CD14-positive monocyte (primary cell): ENCODE data around the gene PPP1R8. TPM values are rescaled to one million over a fixed set of nuclear protein-coding genes. Genes with fewer than 3 reads are reported as not detected.
A peak's percentile ranks its signal among the peaks of the same experiment; 100 is the strongest.

Experiments
- DNase-seq, 3 donors: peaks; one replicate each; pipeline ENCODE4 v3.0.0-alpha.2; 2011 to 2022
- H2AFZ ChIP-seq: 2 replicates; pipeline ENCODE4 v1.6.0; 2012; ENCODE audit warnings: mild to moderate bottlenecking, low read depth, low read length, inconsistent platforms; ENCODE audit not compliant: insufficient read depth, poor library complexity, severe bottlenecking
- H3K27ac ChIP-seq, 2 donors: 1 replicate in 1 of 2; 2 replicates in 1 of 2; pipeline ENCODE4 v1.5.1; 2012 to 2013; ENCODE audit warnings: low read length in 2 of 2, control low read depth in 1 of 2, inconsistent platforms in 1 of 2, low read depth in 1 of 2, mild to moderate bottlenecking in 1 of 2
- H3K27me3 ChIP-seq, 2 donors: one replicate each; pipeline versions ENCODE4 v1.6.0 to v1.6.1; 2011 to 2013; ENCODE audit warnings: low read length in 2 of 2; ENCODE audit not compliant: control insufficient read depth in 2 of 2, insufficient read depth in 2 of 2
- H3K36me3 ChIP-seq, 2 donors: replicated peaks in 1 of 2; 1 replicate in 1 of 2; 2 replicates in 1 of 2; pipeline versions ENCODE4 v1.5.1 to v1.6.1; 2012 to 2013; ENCODE audit warnings: low read length in 2 of 2, control low read depth in 1 of 2, inconsistent platforms in 1 of 2, mild to moderate bottlenecking in 1 of 2; ENCODE audit not compliant: insufficient read depth in 2 of 2, control insufficient read depth in 1 of 2
- H3K4me1 ChIP-seq, 2 donors: 1 replicate in 1 of 2; 2 replicates in 1 of 2; pipeline versions ENCODE4 v1.5.1 to v1.6.1; 2012 to 2013; ENCODE audit warnings: low read length in 2 of 2, control low read depth in 1 of 2, inconsistent platforms in 1 of 2, mild to moderate bottlenecking in 1 of 2, moderate library complexity in 1 of 2; ENCODE audit not compliant: insufficient read depth in 2 of 2, control insufficient read depth in 1 of 2
- H3K4me2 ChIP-seq: replicated peaks from 2 replicates; pipeline ENCODE3; 2012; ENCODE audit warnings: low read length, moderate library complexity, mild to moderate bottlenecking; ENCODE audit not compliant: poor library complexity, severe bottlenecking; ENCODE audit errors: extremely low read depth
- H3K4me3 ChIP-seq, 3 experiments: fragments of 200-600 bp in 1 of 3; sonication (generic) in 1 of 3; replicated peaks in 1 of 3; 1 replicate in 2 of 3; 2 replicates in 1 of 3; pipeline ENCODE4 v1.5.1; 2011 to 2013; ENCODE audit warnings: low read length in 3 of 3, mild to moderate bottlenecking in 3 of 3, control low read depth in 2 of 3, low read depth in 2 of 3, inconsistent platforms in 1 of 3, moderate library complexity in 1 of 3
- H3K79me2 ChIP-seq: 2 replicates; pipeline ENCODE4 v1.6.0; 2012; ENCODE audit warnings: mild to moderate bottlenecking, control low read depth, inconsistent platforms, low read length, moderate library complexity; ENCODE audit not compliant: insufficient read depth
- H3K9ac ChIP-seq: 2 replicates; pipeline ENCODE4 v1.6.0; 2017; ENCODE audit warnings: low read length, mild to moderate bottlenecking; ENCODE audit not compliant: insufficient read depth, poor library complexity, severe bottlenecking
- H3K9me3 ChIP-seq, 2 donors: replicated peaks in 1 of 2; 1 replicate in 1 of 2; 2 replicates in 1 of 2; pipeline versions ENCODE4 v1.5.1 to v1.6.1; 2012 to 2013; ENCODE audit warnings: low read length in 2 of 2, control low read depth in 1 of 2; ENCODE audit not compliant: control insufficient read depth in 1 of 2, insufficient read depth in 1 of 2
- H4K20me1 ChIP-seq: 2 replicates; pipeline ENCODE4 v1.6.0; 2012; ENCODE audit warnings: mild to moderate bottlenecking, low read length, control low read depth, moderate library complexity; ENCODE audit not compliant: insufficient read depth
- H3K27ac Mint-ChIP-seq, 7 donors: one replicate each; pipeline ENCODE4 v1.8.0; 2020; ENCODE audit warnings: mild to moderate bottlenecking in 7 of 7, mixed read lengths in 7 of 7, moderate library complexity in 6 of 7, inconsistent platforms in 2 of 7
- H3K27me3 Mint-ChIP-seq, 3 donors: one replicate each; pipeline ENCODE4 v1.8.0; 2021 to 2022; ENCODE audit warnings: low read depth in 3 of 3, mild to moderate bottlenecking in 3 of 3, mixed read lengths in 3 of 3, moderate library complexity in 3 of 3, inconsistent platforms in 1 of 3
- H3K36me3 Mint-ChIP-seq, 2 donors: one replicate each; pipeline ENCODE4 v1.8.0; 2020; ENCODE audit warnings: mixed read lengths in 2 of 2, inconsistent platforms in 1 of 2, mild to moderate bottlenecking in 1 of 2
- H3K4me1 Mint-ChIP-seq: one replicate; pipeline ENCODE4 v1.8.0; 2020; ENCODE audit warnings: mild to moderate bottlenecking, mixed read lengths
- H3K4me3 Mint-ChIP-seq, 2 donors: one replicate each; pipeline ENCODE4 v1.8.0; 2020; ENCODE audit warnings: mild to moderate bottlenecking in 2 of 2, mixed read lengths in 2 of 2, moderate library complexity in 1 of 2
- H3K9me3 Mint-ChIP-seq, 7 donors: one replicate each; pipeline ENCODE4 v1.8.0; 2020 to 2022; ENCODE audit warnings: mixed read lengths in 7 of 7, mild to moderate bottlenecking in 6 of 7, moderate library complexity in 6 of 7, inconsistent platforms in 2 of 7
- WGBS: methylation state at CpG from one replicate; pipeline ENCODE4 v1.1.5; 2013; ENCODE audit warnings: missing lambda C conversion rate; ENCODE audit not compliant: insufficient coverage; 5-methylcytosine and 5-hydroxymethylcytosine counted together
- intact Hi-C, 2 donors: fragments of 100-400 bp; cut with micrococcal nuclease; formaldehyde crosslinking; loops; one replicate each; pipeline versions ENCODE4 v1.15.0 to v1.15.1; 2023
- polyA plus RNA-seq, 3 donors: library from polyadenylated mRNA; depleted of rRNA in 1 of 3; unstranded in 2 of 3; stranded (reverse) in 1 of 3; fragments of 300-500 nt in 2 of 3; fragments of >200 nt in 1 of 3; fragmentation: Illumina TruSeq in 2 of 3; gene quantifications; 1 replicate in 2 of 3; 2 replicates in 1 of 3; pipeline ENCODE4 v1.2.3, GENCODE V29; 2012 to 2021
- TF ChIP-seq, protein P1 (sequence below): fragments of 200-600 bp; IDR thresholded peaks from one replicate; pipeline ENCODE4 v1.8.0; 2022; ENCODE audit warnings: antibody characterized with exemption, mild to moderate bottlenecking

The PPP1R8 gene
- polyA plus RNA-seq, 3 donors: 17.0 to 23.9 (median 21.4) TPM

DNA sequence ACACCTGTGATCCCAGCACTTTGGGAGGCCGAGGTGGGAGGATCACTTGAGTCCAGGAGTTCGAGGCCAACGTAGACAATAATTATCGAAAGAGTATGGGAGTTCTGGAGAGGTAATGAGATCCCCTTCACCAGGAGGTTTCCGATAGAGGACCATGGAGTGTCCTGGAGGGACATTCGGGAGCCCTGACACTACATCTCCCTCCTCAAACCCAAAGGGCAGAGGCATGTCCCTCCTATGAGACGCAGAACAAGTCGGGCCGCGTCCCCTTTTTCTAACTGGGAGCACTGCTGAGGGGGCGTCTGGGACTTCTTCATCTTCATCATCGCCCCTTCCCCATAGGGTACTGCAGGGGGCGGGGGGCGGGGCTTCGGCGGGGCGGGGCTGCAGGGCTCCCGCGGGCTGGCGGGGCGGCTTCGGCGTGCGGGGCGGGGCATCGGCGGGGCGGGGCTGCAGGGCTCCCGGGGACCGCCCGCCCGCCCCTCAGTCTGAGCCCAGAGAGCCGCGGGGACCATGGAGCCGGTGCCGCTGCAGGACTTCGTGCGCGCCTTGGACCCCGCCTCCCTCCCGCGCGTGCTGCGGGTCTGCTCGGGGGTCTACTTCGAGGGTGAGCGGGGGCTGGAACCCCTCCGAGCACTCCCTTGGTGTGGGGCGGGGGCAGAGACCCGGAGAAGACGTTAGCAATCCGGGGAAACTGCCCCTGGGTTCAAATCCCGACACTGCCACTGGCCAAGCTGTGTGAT lies 41.6 kb downstream of the PPP1R8 start, which contains the start of gene THEMIS2:
THEMIS2 (plus strand) TSS at position 486 of the 743 bp plus-strand sequence; CDS start at position 514, 28 bp downstream.
- peak within 1 kb of the TSS; percentile 99 for H3K27ac Mint-ChIP-seq
- H4K20me1 ChIP-seq: peaks cover 33% of the 10 kb centered on the region
- H3K27ac ChIP-seq: peak within 1 kb of the TSS; percentile 96 to 99
- no peak within 1 kb of the TSS for H2AFZ ChIP-seq
- H3K9me3 ChIP-seq: no peaks in the 10 kb centered on the region
- H3K4me1 Mint-ChIP-seq: peaks cover 56% of the 10 kb centered on the region
- peak within 1 kb of the TSS; percentile 98 for H3K9ac ChIP-seq
- intact Hi-C loops: loop anchor here (2.0 kb wide), 1 partner anchor 13 kb away; no protein-coding TSS in a partner anchor
- TF ChIP-seq, protein P1, sequence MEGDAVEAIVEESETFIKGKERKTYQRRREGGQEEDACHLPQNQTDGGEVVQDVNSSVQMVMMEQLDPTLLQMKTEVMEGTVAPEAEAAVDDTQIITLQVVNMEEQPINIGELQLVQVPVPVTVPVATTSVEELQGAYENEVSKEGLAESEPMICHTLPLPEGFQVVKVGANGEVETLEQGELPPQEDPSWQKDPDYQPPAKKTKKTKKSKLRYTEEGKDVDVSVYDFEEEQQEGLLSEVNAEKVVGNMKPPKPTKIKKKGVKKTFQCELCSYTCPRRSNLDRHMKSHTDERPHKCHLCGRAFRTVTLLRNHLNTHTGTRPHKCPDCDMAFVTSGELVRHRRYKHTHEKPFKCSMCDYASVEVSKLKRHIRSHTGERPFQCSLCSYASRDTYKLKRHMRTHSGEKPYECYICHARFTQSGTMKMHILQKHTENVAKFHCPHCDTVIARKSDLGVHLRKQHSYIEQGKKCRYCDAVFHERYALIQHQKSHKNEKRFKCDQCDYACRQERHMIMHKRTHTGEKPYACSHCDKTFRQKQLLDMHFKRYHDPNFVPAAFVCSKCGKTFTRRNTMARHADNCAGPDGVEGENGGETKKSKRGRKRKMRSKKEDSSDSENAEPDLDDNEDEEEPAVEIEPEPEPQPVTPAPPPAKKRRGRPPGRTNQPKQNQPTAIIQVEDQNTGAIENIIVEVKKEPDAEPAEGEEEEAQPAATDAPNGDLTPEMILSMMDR: no peak
- WGBS: 3% methylated on average over 43 of the region's 53 CpGs
- H3K27me3 Mint-ChIP-seq: peaks cover 0 to 1% (median 0%) of the 10 kb centered on the region in 3 donors
- peaks cover 24 to 38% of the 10 kb centered on the region in 2 donors for H3K36me3 Mint-ChIP-seq
- H3K27me3 ChIP-seq: no peaks in the 10 kb centered on the region
- peak within 1 kb of the TSS; percentile 97 for H3K4me2 ChIP-seq
- peak within 1 kb of the TSS; percentile 99 for H3K4me3 Mint-ChIP-seq
- H3K4me3 ChIP-seq: peak within 1 kb of the TSS; percentile 86 to 100 (median 90)
- peaks cover 13 to 15% of the 10 kb centered on the region in 2 donors for H3K36me3 ChIP-seq
- H3K9me3 Mint-ChIP-seq: peaks cover 0 to 4% (median 1%) of the 10 kb centered on the region in 7 donors
- peaks cover 68% of the 10 kb centered on the region for H3K79me2 ChIP-seq
- DNase-seq: peak; percentile 65 to 67 (median 65)
- H3K4me1 ChIP-seq: peaks cover 73 to 87% of the 10 kb centered on the region in 2 donors

DNA sequence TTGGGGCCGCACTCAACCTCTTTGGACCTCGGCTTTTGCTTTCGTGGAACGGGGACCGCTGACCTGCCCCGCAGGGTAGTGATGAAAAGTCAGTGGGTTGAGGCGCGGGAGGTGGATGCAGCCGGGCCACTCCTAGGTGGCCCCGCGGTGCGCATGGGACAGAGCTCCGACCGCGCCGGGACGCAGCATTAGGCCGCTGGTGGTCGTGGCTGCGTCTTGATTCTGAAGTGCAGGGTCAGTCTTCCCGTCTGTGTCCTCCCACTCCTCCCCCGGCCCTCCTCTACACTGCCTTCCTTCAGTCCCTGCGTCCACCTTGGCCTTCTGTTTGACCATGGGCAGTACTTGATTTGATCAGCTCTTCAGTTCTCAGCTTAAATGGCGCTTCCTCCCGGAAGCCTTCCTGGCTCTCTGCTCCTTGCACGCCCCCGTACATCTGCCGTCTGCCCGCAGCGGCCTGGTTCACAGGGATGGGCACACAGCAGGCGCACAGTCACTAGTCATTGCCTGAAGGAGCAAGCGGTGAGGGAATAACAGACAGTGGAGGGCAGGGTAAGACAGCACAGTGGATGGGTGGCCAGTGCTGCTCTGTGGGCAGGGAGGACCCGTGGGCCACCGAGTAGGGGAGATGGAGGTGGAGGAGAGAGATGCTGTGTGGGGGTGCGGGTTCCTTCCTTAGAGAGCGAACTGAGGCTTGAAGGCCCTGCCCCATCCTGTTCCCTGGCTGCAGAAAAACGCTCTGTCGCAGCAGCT lies 42.4 kb downstream of the PPP1R8 start:
- intact Hi-C loops: loop anchor here (2.0 kb wide), 1 partner anchor 14 kb away; no protein-coding TSS in a partner anchor
- Histone ChIP-seq H3K79me2 (peaks cover 75% of the 10 kb centered on the region), H3K27ac (peak overlapping the region; percentile 96 to 99), H4K20me1 (peaks cover 39% of the 10 kb centered on the region), H3K9me3 (no peaks in the 10 kb centered on the region), H3K9ac (peak overlapping the region; percentile 98), H3K4me1 (peaks cover 79 to 88% of the 10 kb centered on the region in 2 donors), H2AFZ (no peak overlapping the region), H3K36me3 (peaks cover 19 to 22% of the 10 kb centered on the region in 2 donors), H3K27me3 (no peaks in the 10 kb centered on the region), H3K4me3 (peak overlapping the region; percentile 86 to 100 (median 90)), H3K4me2 (peak overlapping the region; percentile 97)
- TF ChIP-seq, protein P1: no peak
- under 1% methylated on average over 37 of the region's 38 CpGs for WGBS
- DNase-seq: peak in 1 of 3 donors; percentile 44
- peaks cover 60% of the 10 kb centered on the region for H3K4me1 Mint-ChIP-seq
- H3K36me3 Mint-ChIP-seq: peaks cover 31 to 46% of the 10 kb centered on the region in 2 donors
- H3K9me3 Mint-ChIP-seq: peaks cover 0 to 4% (median 1%) of the 10 kb centered on the region in 7 donors
- H3K27me3 Mint-ChIP-seq: peaks cover 0 to 1% (median 0%) of the 10 kb centered on the region in 3 donors
- H3K27ac Mint-ChIP-seq: peak overlapping the region; percentile 99
- peak overlapping the region; percentile 99 for H3K4me3 Mint-ChIP-seq
